Activated CD4-positive, alpha-beta memory T cell treated with anti-CD3 and anti-CD28 coated beads, Interleukin-2, amount 10 ng/mL, durations not matched to agents 7 days and 5 days (primary cell): ENCODE results near the gene SEMA3B. TPM values are rescaled to one million over a fixed set of nuclear protein-coding genes. Genes with fewer than 3 reads are reported as not detected.
"Not testable (repeated sequence)": the region's sequence is repeated elsewhere in the genome, so short reads cannot be mapped to it uniquely, and the experiment has no call there.

Experiments
- CTCF ChIA-PET: fragments of 350-600 bp; sonication (Branson Sonifier 250); formaldehyde crosslinking; loops from one replicate; lab custom pipeline; 2021; ENCODE audit warnings: antibody characterized with exemption, inconsistent platforms; lab: Charles Lee
- POLR2A ChIA-PET: fragments of 350-600 bp; sonication (Branson Sonifier 250); formaldehyde crosslinking; loops from one replicate; lab custom pipeline; 2021; ENCODE audit warnings: antibody characterized with exemption; lab: Charles Lee
- DNase-seq: peaks from one replicate; pipeline ENCODE4 v3.0.0-alpha.2; 2020
- H3K27ac Mint-ChIP-seq: one replicate; pipeline ENCODE4 v1.8.0; 2021; ENCODE audit warnings: mild to moderate bottlenecking, mixed read lengths
- H3K27me3 Mint-ChIP-seq: one replicate; pipeline ENCODE4 v1.8.0; 2021; ENCODE audit warnings: mixed read lengths
- H3K36me3 Mint-ChIP-seq: one replicate; pipeline ENCODE4 v1.8.0; 2021; ENCODE audit warnings: low read depth, mixed read lengths
- H3K4me1 Mint-ChIP-seq: one replicate; pipeline ENCODE4 v1.8.0; 2021; ENCODE audit warnings: mixed read lengths
- H3K4me3 Mint-ChIP-seq: one replicate; pipeline ENCODE4 v1.8.0; 2021; ENCODE audit warnings: mild to moderate bottlenecking, mixed read lengths
- H3K9me3 Mint-ChIP-seq: one replicate; pipeline ENCODE4 v1.8.0; 2021; ENCODE audit warnings: mixed read lengths
- total RNA-seq, 2 experiments: library from RNA; stranded (reverse); gene quantifications; one replicate each; pipeline ENCODE4 v1.2.3, GENCODE V29; 2021

The SEMA3B gene
- total RNA-seq, 2 experiments from 2014 or later: 0.38 to 0.55 TPM

DNA sequence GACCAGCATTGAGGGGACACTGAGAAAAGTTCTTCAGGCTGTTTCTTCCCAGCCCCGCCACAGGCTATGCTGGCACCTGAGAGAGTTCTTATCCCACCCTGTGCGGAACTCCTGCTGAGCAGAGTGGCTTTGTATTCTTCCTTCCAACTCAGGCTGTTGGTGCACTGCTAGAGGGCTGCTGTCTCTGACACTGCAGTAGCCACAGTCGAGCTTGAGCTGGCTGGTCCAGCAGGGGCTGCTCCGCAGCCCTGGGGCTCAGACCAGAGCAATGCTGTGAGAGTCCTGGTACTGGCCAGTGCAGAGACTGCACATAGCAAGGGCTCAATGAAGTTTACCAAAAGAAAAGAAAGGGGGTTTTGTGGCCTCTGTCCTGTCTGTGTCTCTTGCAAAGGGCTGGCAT is 29.3 kb upstream of the SEMA3B start:
- Mint-ChIP-seq H3K36me3 (peaks cover 57% of the 10 kb centered on the region), H3K4me3 (peak overlapping the region; percentile 99), H3K27me3 (no peaks in the 10 kb centered on the region), H3K27ac (peak overlapping the region; percentile 98), H3K9me3 (no peaks in the 10 kb centered on the region), H3K4me1 (peaks cover 69% of the 10 kb centered on the region)
- DNase-seq: no peak
- ChIA-PET POLR2A (interaction anchor here (1.3 to 9.7 kb wide), 3 partner anchors 12 to 98 kb away, joined by 3 to 117 read pairs (median 36); no protein-coding TSS in a partner anchor), CTCF (interaction anchor here (8.1 kb wide), 1 partner anchor 11 kb away, joined by 212 read pairs; no protein-coding TSS in a partner anchor)

GRCh38 chr3:50241163-50241562 is 27.8 kb upstream of the SEMA3B start:
- CTCF ChIA-PET: interaction anchor here (8.1 kb wide), 1 partner anchor 13 kb away, joined by 212 read pairs; no protein-coding TSS in a partner anchor
- H3K27me3 Mint-ChIP-seq: no peaks in the 10 kb centered on the region
- DNase-seq: no peak
- H3K36me3 Mint-ChIP-seq: peaks cover 60% of the 10 kb centered on the region
- H3K4me3 Mint-ChIP-seq: peak overlapping the region; percentile 73
- peak overlapping the region; percentile 94 for H3K27ac Mint-ChIP-seq
- H3K9me3 Mint-ChIP-seq: no peaks in the 10 kb centered on the region
- peaks cover 76% of the 10 kb centered on the region for H3K4me1 Mint-ChIP-seq
- POLR2A ChIA-PET: interaction anchor here (0.9 to 9.7 kb wide), 6 partner anchors 10 to 367 kb away, joined by 3 to 117 read pairs (median 4); partner anchors contain the start of genes IFRD2 and RASSF1

DNA sequence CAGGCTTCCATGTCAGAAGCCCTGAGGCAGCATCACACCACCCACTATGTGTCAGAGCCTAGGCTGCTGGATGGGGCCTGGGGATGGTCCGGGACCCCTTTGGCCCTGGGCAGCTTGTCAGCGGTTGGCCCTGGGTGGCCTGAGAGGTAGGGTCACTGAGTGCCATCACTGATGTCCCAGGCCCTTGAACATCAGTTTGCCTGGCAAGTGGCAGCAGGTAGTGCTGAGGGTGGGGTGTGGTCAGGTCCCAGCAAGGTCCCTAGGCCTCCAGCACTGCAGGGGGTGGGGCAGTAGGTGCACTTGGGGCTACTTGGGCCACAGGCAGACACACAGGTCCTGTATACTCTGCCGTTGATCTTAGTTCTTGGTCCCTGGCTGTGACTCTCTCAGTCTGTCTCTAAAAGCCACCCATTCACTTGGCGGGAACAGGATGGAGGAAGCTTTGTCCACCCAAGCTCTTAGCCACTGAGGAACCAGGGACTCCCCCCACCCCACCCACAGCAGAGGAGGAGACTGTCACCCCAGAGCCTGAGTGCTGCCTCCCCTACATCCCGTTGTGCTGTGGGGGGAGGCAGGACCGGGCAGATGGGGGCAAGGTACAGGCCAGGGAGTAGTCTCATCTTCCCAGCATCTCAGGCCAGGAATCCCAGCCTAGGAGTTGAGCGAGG is 27.1 kb upstream of the SEMA3B start:
- DNase-seq: peak; percentile 37
- peaks cover 58% of the 10 kb centered on the region for H3K36me3 Mint-ChIP-seq
- H3K27me3 Mint-ChIP-seq: no peaks in the 10 kb centered on the region
- POLR2A ChIA-PET: interaction anchor here (1.2 to 9.7 kb wide), 5 partner anchors 9 to 366 kb away, joined by 3 to 117 read pairs (median 4); partner anchors contain the start of genes IFRD2 and RASSF1
- peaks cover 83% of the 10 kb centered on the region for H3K4me1 Mint-ChIP-seq
- CTCF ChIA-PET: interaction anchor here (8.1 kb wide), 1 partner anchor 14 kb away, joined by 212 read pairs; no protein-coding TSS in a partner anchor
- no peaks in the 10 kb centered on the region for H3K9me3 Mint-ChIP-seq
- H3K27ac Mint-ChIP-seq: peak overlapping the region; percentile 94
- H3K4me3 Mint-ChIP-seq: peak overlapping the region; percentile 73

- DNase-seq: peak; percentile 38
- H3K9me3 Mint-ChIP-seq: no peaks in the 10 kb centered on the region
- peak overlapping the region; percentile 94 for H3K27ac Mint-ChIP-seq
- H3K4me1 Mint-ChIP-seq: peaks cover 88% of the 10 kb centered on the region
- peak overlapping the region; percentile 73 for H3K4me3 Mint-ChIP-seq
- H3K27me3 Mint-ChIP-seq: no peaks in the 10 kb centered on the region
- POLR2A ChIA-PET: interaction anchor here (1.0 to 9.7 kb wide), 6 partner anchors 8 to 366 kb away, joined by 3 to 117 read pairs (median 4); partner anchors contain the start of genes IFRD2 and RASSF1
- H3K36me3 Mint-ChIP-seq: peaks cover 55% of the 10 kb centered on the region
- CTCF ChIA-PET: interaction anchor here (2.1 to 8.1 kb wide), 2 partner anchors 14 to 48 kb away, joined by 11 to 212 read pairs; no protein-coding TSS in a partner anchor
These were observed 26.6 kb upstream of the SEMA3B start for GRCh38 chr3:50242381-50242770.

GRCh38 chr3:50242851-50243542 is 25.9 kb upstream of the SEMA3B start:
- POLR2A ChIA-PET: interaction anchor here (0.7 to 9.7 kb wide), 5 partner anchors 8 to 56 kb away, joined by 3 to 117 read pairs (median 4); partner anchors contain the start of genes GNAI2, HYAL3 and NAA80
- Mint-ChIP-seq H3K36me3 (peaks cover 49% of the 10 kb centered on the region), H3K4me1 (peaks cover 91% of the 10 kb centered on the region), H3K4me3 (peak overlapping the region; percentile 73), H3K9me3 (no peaks in the 10 kb centered on the region), H3K27ac (peak overlapping the region; percentile 94), H3K27me3 (no peaks in the 10 kb centered on the region)
- CTCF ChIA-PET: interaction anchor here (1.3 to 8.1 kb wide), 5 partner anchors 15 to 440 kb away, joined by 3 to 212 read pairs (median 7); partner anchors contain the start of gene INKA1
- peak; percentile 56 for DNase-seq

GRCh38 chr3:50243543-50243895 is 25.4 kb upstream of the SEMA3B start:
- CTCF ChIA-PET: interaction anchor here (1.3 to 8.1 kb wide), 5 partner anchors 15 to 441 kb away, joined by 3 to 212 read pairs (median 7); partner anchors contain the start of gene INKA1
- H3K9me3 Mint-ChIP-seq: no peaks in the 10 kb centered on the region
- no peak for DNase-seq
- H3K36me3 Mint-ChIP-seq: peaks cover 46% of the 10 kb centered on the region
- no peaks in the 10 kb centered on the region for H3K27me3 Mint-ChIP-seq
- H3K4me1 Mint-ChIP-seq: peaks cover 92% of the 10 kb centered on the region
- peak overlapping the region; percentile 94 for H3K27ac Mint-ChIP-seq
- POLR2A ChIA-PET: interaction anchor here (0.7 to 9.7 kb wide), 5 partner anchors 8 to 56 kb away, joined by 3 to 117 read pairs (median 4); partner anchors contain the start of genes GNAI2, HYAL3 and NAA80
- peak overlapping the region; percentile 16 for H3K4me3 Mint-ChIP-seq

GRCh38 chr3:50244813-50245212 is 24.1 kb upstream of the SEMA3B start:
- peaks cover 89% of the 10 kb centered on the region for H3K4me1 Mint-ChIP-seq
- ChIA-PET POLR2A (interaction anchor here (1.4 to 9.7 kb wide), 3 partner anchors 9 to 17 kb away, joined by 5 to 117 read pairs (median 87); partner anchors contain the start of gene GNAI2), CTCF (interaction anchor here (1.2 to 8.1 kb wide), 3 partner anchors 15 to 30 kb away, joined by 3 to 212 read pairs (median 7); no protein-coding TSS in a partner anchor)
- H3K4me3 Mint-ChIP-seq: peak overlapping the region; percentile 78
- peaks cover 37% of the 10 kb centered on the region for H3K36me3 Mint-ChIP-seq
- not testable (repeated sequence) for DNase-seq, H3K9me3 Mint-ChIP-seq, H3K27me3 Mint-ChIP-seq
- H3K27ac Mint-ChIP-seq: peak overlapping the region; percentile 94

DNA sequence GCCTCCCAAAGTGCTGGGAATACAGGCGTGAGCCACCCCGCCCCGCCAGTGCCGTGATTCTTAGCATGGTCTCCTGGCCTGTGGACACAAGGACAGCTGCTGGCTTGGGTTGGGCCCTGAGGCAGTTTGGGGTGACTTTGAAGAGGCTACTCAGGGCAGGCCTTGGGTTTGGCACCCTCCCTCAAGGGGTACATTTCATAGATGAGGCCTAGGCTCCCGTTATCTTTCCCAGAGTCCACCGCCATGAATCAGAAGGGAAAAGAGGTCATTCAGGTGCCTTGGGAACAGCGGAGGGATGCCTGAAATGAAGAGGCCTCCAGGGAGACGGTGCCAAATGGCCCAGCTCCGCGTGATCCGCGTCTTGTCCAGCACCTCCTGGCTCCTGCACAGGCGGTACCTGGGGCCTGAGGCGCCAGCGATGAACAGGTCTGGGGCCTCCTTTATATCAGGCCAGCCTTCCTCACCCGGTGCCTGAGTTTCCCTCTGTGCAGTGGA is 23.6 kb upstream of the SEMA3B start:
- ChIA-PET CTCF (interaction anchor here (1.2 to 8.1 kb wide), 2 partner anchors 17 to 29 kb away, joined by 3 to 212 read pairs; no protein-coding TSS in a partner anchor), POLR2A (interaction anchor here (6.7 to 9.7 kb wide), 2 partner anchors 9 to 17 kb away, joined by 87 to 117 read pairs; partner anchors contain the start of gene GNAI2)
- Mint-ChIP-seq H3K4me3 (peak overlapping the region; percentile 78), H3K27me3 (no peaks in the 10 kb centered on the region), H3K36me3 (peaks cover 38% of the 10 kb centered on the region), H3K4me1 (peaks cover 89% of the 10 kb centered on the region), H3K27ac (peak overlapping the region; percentile 94), H3K9me3 (no peaks in the 10 kb centered on the region)
- no peak for DNase-seq

- CTCF ChIA-PET: interaction anchor here (0.9 to 8.1 kb wide), 34 partner anchors 8 to 906 kb away, joined by 3 to 212 read pairs (median 6); partner anchors contain the start of genes GNAI2, GNAT1, HYAL3 and IFRD2
- POLR2A ChIA-PET: interaction anchor here (0.8 to 9.7 kb wide), 14 partner anchors 10 to 123 kb away, joined by 3 to 117 read pairs (median 6); partner anchors contain the start of genes GNAI2, HYAL3, IFRD2 and NAA80
- Mint-ChIP-seq H3K27me3 (no peaks in the 10 kb centered on the region), H3K36me3 (peaks cover 42% of the 10 kb centered on the region), H3K9me3 (no peaks in the 10 kb centered on the region), H3K4me1 (peaks cover 91% of the 10 kb centered on the region), H3K4me3 (peak overlapping the region; percentile 78), H3K27ac (peak overlapping the region; percentile 94)
- peak; percentile 94 for DNase-seq
These were observed 23.0 kb upstream of the SEMA3B start for GRCh38 chr3:50245831-50246516.

- Mint-ChIP-seq H3K27me3 (no peaks in the 10 kb centered on the region), H3K9me3 (no peaks in the 10 kb centered on the region), H3K4me1 (peaks cover 90% of the 10 kb centered on the region), H3K27ac (peak overlapping the region; percentile 94), H3K4me3 (peak overlapping the region; percentile 78), H3K36me3 (peaks cover 43% of the 10 kb centered on the region)
- CTCF ChIA-PET: interaction anchor here (0.6 to 8.1 kb wide), 38 partner anchors 9 to 906 kb away, joined by 3 to 212 read pairs (median 5); partner anchors contain the start of genes GNAI2, GNAT1, HYAL3 and IFRD2
- DNase-seq: peak; percentile 89
- POLR2A ChIA-PET: interaction anchor here (0.8 to 9.7 kb wide), 16 partner anchors 10 to 123 kb away, joined by 3 to 117 read pairs (median 6); partner anchors contain the start of genes GNAI2, HYAL3, IFRD2 and NAA80
These were observed 22.4 kb upstream of the SEMA3B start for GRCh38 chr3:50246517-50246954.

GRCh38 chr3:50248387-50248786 is 20.6 kb upstream of the SEMA3B start:
- H3K27me3 Mint-ChIP-seq: no peaks in the 10 kb centered on the region
- no peaks in the 10 kb centered on the region for H3K9me3 Mint-ChIP-seq
- H3K4me3 Mint-ChIP-seq: no peak overlapping the region
- H3K36me3 Mint-ChIP-seq: peaks cover 39% of the 10 kb centered on the region
- CTCF ChIA-PET: interaction anchor here (0.8 to 2.9 kb wide), 2 partner anchors 10 to 21 kb away, joined by 4 to 20 read pairs; no protein-coding TSS in a partner anchor
- H3K4me1 Mint-ChIP-seq: peaks cover 75% of the 10 kb centered on the region
- peak overlapping the region; percentile 82 for H3K27ac Mint-ChIP-seq
- DNase-seq: no peak
- POLR2A ChIA-PET: interaction anchor here (2.6 to 9.7 kb wide), 3 partner anchors 8 to 20 kb away, joined by 20 to 117 read pairs (median 87); partner anchors contain the start of gene GNAI2
